Body of pancreas (tissue), 4 donors: ENCODE data around the gene SETD9. TPM values are rescaled to one million over a fixed set of nuclear protein-coding genes. Genes with fewer than 3 reads are reported as not detected.
A peak's percentile ranks its signal among the peaks of the same experiment; 100 is the strongest.

ENCODE experiments used
- ATAC-seq: fragments of 150-250 bp; one replicate; pipeline ENCODE4 v1.9.1; 2016
- DNase-seq, 4 donors: peaks; one replicate each; pipeline ENCODE4 v3.0.0-alpha.2; 2019
- H3K27ac ChIP-seq, 4 donors: fragments of 200-600 bp; sonication (generic); 1 replicate in 3 of 4; 2 replicates in 1 of 4; pipeline versions ENCODE4 v1.5.1 to v1.6.1; 2016 to 2019; ENCODE audit warnings: mild to moderate bottlenecking in 1 of 4, mixed read lengths in 1 of 4, moderate library complexity in 1 of 4
- H3K27me3 ChIP-seq, 2 donors: fragments of 200-600 bp; sonication (generic); one replicate each; pipeline ENCODE4 v1.6.0; 2016; ENCODE audit warnings: mild to moderate bottlenecking in 1 of 2
- H3K36me3 ChIP-seq, 2 donors: fragments of 200-600 bp; sonication (generic); replicated peaks in 1 of 2; 2 replicates each; pipeline ENCODE4 v1.5.1; 2016; ENCODE audit warnings: low read depth in 2 of 2; ENCODE audit not compliant: insufficient read depth in 1 of 2
- H3K4me1 ChIP-seq: fragments of 200-600 bp; sonication (generic); one replicate; pipeline ENCODE4 v1.6.0; 2016
- H3K4me3 ChIP-seq, 2 donors: fragments of 200-600 bp; sonication (generic); 1 replicate in 1 of 2; 2 replicates in 1 of 2; pipeline ENCODE4 v1.5.1; 2016 to 2019
- H3K9me3 ChIP-seq, 3 donors: fragments of 200-600 bp; sonication (generic); 1 replicate in 2 of 3; 2 replicates in 1 of 3; pipeline ENCODE4 v1.5.1; 2016
- POLR2A ChIP-seq, 3 donors: fragments of 450-650 bp; IDR thresholded peaks; one replicate each; pipeline ENCODE4 v1.6.1; 2016; ENCODE audit warnings: antibody characterized with exemption in 3 of 3, mild to moderate bottlenecking in 2 of 3
- WGBS, 2 donors: methylation state at CpG; one replicate each; pipeline ENCODE4 v1.1.5; 2017; 5-methylcytosine and 5-hydroxymethylcytosine counted together
- intact Hi-C: fragments of 100-400 bp; cut with DNase I; formaldehyde crosslinking; loops from one replicate; pipeline ENCODE4 v1.15.1; 2023
- total RNA-seq, 2 donors: library from RNA; depleted of rRNA; stranded (reverse); fragments of >200 nt; gene quantifications; one replicate each; pipeline ENCODE4 v1.1.0, GENCODE V29; 2016
- TF ChIP-seq, protein P1 (sequence below), 7 experiments: fragments of 450-650 bp in 4 of 7; fragments of 200-600 bp in 3 of 7; sonication (generic) in 3 of 7; IDR thresholded peaks; one replicate each; pipeline ENCODE4 v1.5.1; 2016 to 2019; ENCODE audit warnings: antibody characterized with exemption in 7 of 7

Gene SETD9
- total RNA-seq, 2 donors from 2014 or later, result 4.6 to 10.1 TPM

DNA sequence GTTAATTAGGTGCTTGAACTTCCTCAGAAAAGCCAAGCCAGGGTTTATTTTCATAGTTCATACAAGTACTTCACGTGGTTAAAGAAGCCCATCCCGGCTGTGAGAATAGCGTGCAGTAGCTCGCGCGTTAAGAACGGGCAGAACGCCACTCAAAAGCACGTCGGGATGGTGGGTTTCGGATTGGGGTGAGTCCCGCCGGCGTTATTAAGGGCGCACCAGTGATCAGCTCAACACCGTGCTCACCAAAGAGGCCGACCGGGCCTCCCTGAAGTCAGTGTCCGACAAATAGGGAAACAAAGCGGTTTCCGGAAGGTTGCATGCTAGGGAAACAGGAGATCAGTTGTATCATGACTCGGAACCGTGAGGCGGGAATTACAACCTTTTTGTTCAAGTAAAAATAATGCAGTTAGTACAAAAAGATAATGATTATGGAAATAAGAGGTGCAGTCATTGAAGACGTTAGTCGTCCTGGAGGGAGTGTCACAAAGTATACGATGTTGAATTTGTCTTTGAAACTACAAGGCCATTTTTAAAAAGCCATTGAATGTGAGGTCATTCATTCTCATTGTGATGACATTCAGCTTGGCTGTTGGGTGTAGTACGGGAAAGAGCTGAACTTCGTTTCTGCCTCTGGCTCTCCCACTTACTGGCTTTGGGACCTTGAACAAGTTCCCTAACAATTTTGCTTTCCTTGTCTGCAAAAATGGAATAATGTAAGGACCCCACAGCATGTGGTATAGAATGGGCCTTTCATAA, 992 bp downstream of the SETD9 start:
- Histone ChIP-seq H3K9me3 (no peaks in the 10 kb centered on the region), H3K36me3 (no peaks in the 10 kb centered on the region), H3K27ac (peak overlapping the region; percentile 93 to 99 (median 96)), H3K4me1 (peaks cover 15% of the 10 kb centered on the region), H3K4me3 (peak overlapping the region; percentile 26 to 56), H3K27me3 (no peaks in the 10 kb centered on the region)
- 0% methylated on average over 29 of the region's 29 CpGs for WGBS, 2 donors
- no peak for TF ChIP-seq POLR2A (IDR thresholded peaks at IDR 0.05)
- ATAC-seq, result peak; percentile 18
- intact Hi-C loops, result no loop called here
- DNase-seq, result peak in 3 of 4 donors; percentile 49 to 59 (median 49)

DNA sequence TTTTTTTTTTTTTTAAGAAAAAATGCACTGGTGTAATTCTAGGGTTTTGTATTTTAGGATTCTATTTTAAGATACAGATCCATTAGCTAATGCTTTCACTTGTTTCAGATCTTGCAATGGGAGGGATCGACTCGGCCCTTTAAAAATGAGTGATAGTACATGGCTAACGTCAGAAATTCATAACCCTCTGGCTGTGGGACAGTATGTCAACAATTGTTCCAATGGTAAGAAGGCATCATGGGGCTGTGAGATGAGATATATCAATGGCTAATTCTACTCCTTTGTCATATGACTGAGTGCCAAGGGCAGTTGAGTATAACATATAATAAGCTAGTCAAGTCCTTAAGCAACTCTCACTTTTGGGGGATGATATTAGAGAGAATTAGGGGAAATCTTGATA, 4.4 kb downstream of the SETD9 start:
- no peak for TF ChIP-seq POLR2A (IDR thresholded peaks at IDR 0.05)
- TF ChIP-seq, protein P1, sequence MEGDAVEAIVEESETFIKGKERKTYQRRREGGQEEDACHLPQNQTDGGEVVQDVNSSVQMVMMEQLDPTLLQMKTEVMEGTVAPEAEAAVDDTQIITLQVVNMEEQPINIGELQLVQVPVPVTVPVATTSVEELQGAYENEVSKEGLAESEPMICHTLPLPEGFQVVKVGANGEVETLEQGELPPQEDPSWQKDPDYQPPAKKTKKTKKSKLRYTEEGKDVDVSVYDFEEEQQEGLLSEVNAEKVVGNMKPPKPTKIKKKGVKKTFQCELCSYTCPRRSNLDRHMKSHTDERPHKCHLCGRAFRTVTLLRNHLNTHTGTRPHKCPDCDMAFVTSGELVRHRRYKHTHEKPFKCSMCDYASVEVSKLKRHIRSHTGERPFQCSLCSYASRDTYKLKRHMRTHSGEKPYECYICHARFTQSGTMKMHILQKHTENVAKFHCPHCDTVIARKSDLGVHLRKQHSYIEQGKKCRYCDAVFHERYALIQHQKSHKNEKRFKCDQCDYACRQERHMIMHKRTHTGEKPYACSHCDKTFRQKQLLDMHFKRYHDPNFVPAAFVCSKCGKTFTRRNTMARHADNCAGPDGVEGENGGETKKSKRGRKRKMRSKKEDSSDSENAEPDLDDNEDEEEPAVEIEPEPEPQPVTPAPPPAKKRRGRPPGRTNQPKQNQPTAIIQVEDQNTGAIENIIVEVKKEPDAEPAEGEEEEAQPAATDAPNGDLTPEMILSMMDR (IDR thresholded peaks at IDR 0.05), result no peak
- no peak for DNase-seq
- intact Hi-C loops, result no loop called here
- Histone ChIP-seq H3K4me1 (peaks cover 9% of the 10 kb centered on the region), H3K4me3 (no peak overlapping the region), H3K36me3 (no peaks in the 10 kb centered on the region), H3K27me3 (no peaks in the 10 kb centered on the region), H3K27ac (no peak overlapping the region), H3K9me3 (no peaks in the 10 kb centered on the region)
- 86 to 89% methylated on average over 3 of the region's 3 CpGs for WGBS, 2 donors
- no peak for ATAC-seq

DNA sequence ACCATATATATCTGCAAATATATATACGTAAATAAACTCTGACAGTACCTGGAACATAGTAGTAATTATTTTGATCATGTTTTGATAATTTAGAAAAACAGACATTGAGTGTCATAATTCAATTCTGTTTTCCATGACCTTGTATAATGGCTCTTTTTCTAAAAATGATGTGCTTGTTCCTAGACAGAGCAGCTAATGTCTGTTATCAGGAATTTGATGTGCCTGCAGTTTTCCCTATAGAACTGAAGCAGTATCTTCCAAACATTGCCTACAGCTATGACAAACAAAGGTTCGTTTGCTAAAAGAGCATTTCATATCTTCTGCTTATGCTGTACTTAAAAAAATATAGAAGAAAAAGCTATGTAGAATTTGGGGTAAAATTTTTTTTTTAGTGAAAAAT, 5.3 kb downstream of the SETD9 start:
- intact Hi-C loops, result no loop called here
- TF ChIP-seq, protein P1 (IDR thresholded peaks at IDR 0.05), result no peak
- TF ChIP-seq POLR2A (IDR thresholded peaks at IDR 0.05), result no peak

DNA sequence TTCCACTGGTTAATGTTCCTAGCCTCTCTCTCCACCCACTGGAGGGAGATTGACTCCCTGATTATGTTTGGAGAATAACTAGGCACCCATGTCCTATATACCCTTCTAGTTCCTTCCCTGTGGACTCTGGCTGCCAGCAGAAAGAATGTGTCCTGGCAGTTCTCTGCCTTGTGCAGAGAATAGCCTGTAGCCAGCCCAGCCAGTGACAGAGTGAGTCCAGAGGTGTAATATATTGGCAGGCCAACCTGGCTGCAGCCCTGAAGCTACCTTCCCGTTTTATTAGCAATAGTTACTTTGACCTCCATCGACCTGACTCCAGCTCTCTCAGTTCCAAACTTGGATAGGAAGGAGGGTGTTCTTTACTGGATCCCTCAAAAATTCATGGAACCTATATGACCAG, 8.1 kb downstream of the SETD9 start:
- intact Hi-C loops, result no loop called here
- no peak overlapping the region for H3K4me3 ChIP-seq
- no peaks in the 10 kb centered on the region for H3K9me3 ChIP-seq
- H3K27ac ChIP-seq, result no peak overlapping the region
- H3K4me1 ChIP-seq, result no peaks in the 10 kb centered on the region
- no peak for ATAC-seq
- no peak for DNase-seq
- 38 to 63% methylated on average over 2 of the region's 2 CpGs for WGBS, 2 donors
- no peak for TF ChIP-seq POLR2A (IDR thresholded peaks at IDR 0.05)
- TF ChIP-seq, protein P1 (IDR thresholded peaks at IDR 0.05), result no peak
- H3K36me3 ChIP-seq, result peaks cover 0 to under 1% of the 10 kb centered on the region in 2 donors
- no peaks in the 10 kb centered on the region for H3K27me3 ChIP-seq

More for the DNA sequence above, 5.3 kb downstream of the SETD9 start:
- H3K4me1 ChIP-seq, result peaks cover 9% of the 10 kb centered on the region
- H3K27ac ChIP-seq, result no peak overlapping the region
- no peaks in the 10 kb centered on the region for H3K9me3 ChIP-seq
- H3K27me3 ChIP-seq, result no peaks in the 10 kb centered on the region
- ATAC-seq (no peak), DNase-seq (no peak)
- no peak overlapping the region for H3K4me3 ChIP-seq
- WGBS, 2 donors, result 77 to 78% methylated on average over 2 of the region's 2 CpGs
- no peaks in the 10 kb centered on the region for H3K36me3 ChIP-seq

DNA sequence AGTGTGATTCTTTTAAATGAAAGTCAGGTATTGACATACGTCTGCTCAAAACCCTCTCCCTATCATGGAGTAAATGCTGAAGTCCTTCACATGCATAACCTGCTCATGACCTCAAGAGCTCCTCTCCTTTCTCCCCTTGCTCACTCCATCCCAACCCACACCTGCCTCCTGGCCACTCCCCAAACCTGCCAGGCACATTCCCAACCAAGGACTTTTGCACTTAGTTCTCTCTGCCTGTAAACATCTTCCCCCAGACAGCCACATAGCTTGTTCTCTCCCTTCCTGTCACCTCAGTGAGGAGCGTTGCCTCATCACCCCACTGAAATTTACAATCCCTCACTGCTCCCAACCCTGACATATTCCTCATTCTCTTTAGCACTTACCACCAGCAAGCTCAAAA, 8.7 kb downstream of the SETD9 start:
- DNase-seq (no peak), ATAC-seq (no peak)
- TF ChIP-seq, protein P1 (IDR thresholded peaks at IDR 0.05), result no peak
- TF ChIP-seq POLR2A (IDR thresholded peaks at IDR 0.05), result no peak
- intact Hi-C loops, result no loop called here
- Histone ChIP-seq H3K4me3 (no peak overlapping the region), H3K27me3 (no peaks in the 10 kb centered on the region), H3K27ac (no peak overlapping the region), H3K4me1 (no peaks in the 10 kb centered on the region), H3K9me3 (no peaks in the 10 kb centered on the region), H3K36me3 (peaks cover 2 to 6% of the 10 kb centered on the region in 2 donors)
- 69 to 71% methylated on average over 2 of the region's 2 CpGs for WGBS, 2 donors
